ENCODE data around the gene SEMA3E.

Gene SEMA3E

DNA sequence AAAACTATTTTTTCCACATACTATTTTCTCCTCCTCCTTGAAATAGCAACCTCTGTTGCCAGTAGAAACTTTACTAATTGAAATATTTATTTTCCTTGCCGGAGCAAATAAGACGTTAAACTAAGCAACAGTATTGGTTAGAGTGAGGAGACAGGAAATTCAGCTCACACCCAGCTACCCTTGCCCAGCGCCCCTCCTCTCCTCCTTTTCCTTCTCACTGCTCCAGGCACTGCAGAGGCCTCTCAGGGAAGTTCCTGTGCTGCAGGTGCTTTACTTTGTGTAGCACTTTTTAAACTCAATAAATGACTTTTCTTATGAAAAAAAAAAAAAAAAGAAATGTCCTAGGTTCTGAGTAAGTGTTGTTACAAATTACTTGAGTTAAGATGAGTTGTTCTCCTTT lies 134.0 kb downstream of the SEMA3E start:
- intact Hi-C loops (cut with DNase I): no loop called here
- DNase-seq: no peak

DNA sequence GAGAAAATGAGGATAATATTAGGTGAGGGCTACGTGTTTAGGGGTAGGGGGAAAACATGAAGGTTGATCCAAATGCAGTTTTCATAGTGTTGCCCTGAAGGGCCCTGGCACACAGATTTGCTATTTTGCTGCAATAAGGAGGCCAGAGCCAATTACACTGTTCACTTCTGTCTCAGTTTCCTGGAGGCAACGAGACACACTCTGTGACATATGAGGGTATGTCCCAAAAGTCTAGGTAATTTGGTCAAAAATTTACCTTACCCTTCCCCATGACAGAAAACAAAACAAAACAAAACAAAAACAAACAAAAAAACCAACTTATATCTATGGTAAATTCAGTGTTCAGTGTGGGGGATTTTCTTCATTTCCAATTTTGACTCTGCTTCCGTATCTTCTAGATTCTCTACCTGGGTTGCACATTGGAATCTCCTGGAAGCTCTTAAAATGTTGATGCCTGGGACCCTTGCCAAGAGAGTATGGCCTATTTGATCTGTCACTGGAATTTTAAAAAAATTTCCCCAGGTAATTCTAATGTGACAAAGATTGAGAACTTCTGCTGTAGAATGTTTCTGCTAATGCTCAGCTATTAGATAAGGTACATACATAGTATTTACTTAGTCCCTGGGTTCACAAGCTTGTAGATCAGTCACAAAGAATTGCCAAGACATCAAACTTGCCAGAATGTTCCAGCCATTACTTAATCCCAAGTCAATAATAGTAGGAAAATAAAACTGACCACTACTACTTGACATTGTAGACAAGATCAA lies 139.5 kb downstream of the SEMA3E start:
- DNase-seq: no peak
- intact Hi-C loops (cut with DNase I): no loop called here

DNA sequence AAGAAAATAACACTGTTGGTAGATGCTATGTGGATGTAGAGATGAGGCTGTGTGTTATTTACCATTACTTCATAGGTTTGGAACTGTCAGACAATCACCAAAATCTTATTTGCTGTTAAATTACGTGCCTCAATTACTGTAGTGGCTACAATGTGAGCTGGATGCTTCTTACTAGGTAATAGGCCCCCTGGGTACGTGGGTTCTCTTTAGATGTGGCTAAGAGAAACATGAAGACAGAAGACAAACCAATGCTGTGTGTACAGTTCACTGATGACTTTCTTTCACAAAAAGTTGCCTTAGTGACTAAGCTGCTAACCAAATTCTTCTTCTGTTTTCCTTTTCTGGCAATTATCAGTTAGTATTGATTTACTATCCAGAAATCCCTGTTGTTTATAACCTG lies 144.6 kb downstream of the SEMA3E start:
- no peak for DNase-seq
- intact Hi-C loops (cut with DNase I): no loop called here

- no peak for DNase-seq
- intact Hi-C loops (cut with DNase I): no loop called here
Observed at GRCh38 chr7:83502636-83503035, 146.3 kb downstream of the SEMA3E start.

DNA sequence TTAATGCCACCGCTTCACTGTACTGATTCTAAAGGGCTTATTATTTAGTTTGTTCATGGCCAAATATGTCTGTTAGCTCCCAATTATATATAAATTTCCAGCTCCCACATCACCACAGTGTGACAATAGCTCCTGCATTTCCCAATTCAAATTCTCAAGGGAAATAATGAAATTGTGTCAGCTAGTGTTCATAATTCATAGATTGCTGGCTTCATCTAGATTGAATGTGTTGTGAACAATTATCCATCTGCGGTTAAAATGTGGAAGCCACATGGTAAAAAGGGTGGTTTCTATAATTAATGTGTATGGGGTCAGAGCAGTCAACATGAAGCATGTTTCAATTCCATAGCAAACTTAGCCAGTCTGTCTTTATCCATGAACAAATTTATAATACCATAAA lies 154.3 kb downstream of the SEMA3E start:
- no peak for DNase-seq
- intact Hi-C loops (cut with DNase I): no loop called here

DNA sequence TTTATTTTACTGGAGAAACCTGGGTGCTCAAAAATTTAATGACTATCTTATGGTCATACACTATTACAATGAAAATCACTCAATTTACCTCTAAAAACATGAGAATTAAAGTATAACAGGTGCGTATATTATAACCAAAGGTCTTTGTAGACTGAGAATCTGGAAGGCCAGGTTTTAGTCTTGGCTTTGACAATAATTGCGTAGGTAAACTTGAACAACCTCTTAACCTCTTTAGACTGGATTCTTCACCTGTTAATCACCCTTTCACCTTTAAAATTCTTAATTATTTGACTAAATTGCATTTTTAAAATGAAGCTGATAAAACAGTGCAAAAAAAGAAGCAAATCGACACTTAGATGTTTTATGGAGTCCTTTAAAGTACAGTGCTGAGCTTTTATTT lies 156.1 kb downstream of the SEMA3E start:
- DNase-seq: no peak
- intact Hi-C loops (cut with DNase I): no loop called here

- intact Hi-C loops (cut with DNase I): no loop called here
- no peak for DNase-seq
Observed at GRCh38 chr7:83487801-83488200, 161.1 kb downstream of the SEMA3E start.

DNA sequence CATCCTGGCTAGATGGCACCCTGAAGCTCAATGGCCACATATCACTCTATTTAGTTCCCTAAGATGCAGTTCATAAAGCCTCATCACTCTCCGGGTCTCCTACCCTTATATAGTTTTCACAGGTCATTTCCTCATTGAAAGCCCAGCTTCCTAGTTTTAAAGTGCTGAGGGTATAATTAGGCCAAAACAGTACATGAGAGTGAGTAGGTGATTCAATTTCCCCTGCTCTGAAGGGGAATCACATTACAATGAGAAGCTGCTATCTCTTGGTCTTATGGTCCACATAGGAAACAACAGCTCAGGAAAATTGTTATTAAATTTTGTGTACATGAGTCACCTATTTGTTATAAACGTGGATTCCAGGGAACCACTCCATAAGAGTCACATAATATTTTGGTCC lies 162.0 kb downstream of the SEMA3E start:
- intact Hi-C loops (cut with DNase I): no loop called here
- no peak for DNase-seq

DNA sequence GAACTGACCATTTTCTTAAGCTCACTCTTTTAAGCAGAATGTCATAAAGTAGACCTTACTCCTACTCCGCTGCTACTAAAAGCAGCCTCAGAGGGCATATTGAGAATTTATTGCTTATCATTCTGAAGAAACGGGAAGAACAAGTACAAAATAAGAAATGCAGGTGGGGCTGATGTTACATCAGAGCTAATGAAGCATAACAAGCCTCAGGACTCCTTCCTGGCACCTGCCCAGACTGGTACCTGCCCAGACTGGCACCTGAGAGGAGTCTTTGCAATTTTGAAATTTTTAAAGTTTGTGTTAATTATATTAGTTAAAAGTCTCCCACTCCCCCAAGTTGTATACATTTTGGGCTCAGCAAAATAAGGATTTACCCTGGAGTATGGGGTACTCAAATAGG lies 162.4 kb downstream of the SEMA3E start:
- intact Hi-C loops (cut with DNase I): no loop called here
- no peak for DNase-seq

DNA sequence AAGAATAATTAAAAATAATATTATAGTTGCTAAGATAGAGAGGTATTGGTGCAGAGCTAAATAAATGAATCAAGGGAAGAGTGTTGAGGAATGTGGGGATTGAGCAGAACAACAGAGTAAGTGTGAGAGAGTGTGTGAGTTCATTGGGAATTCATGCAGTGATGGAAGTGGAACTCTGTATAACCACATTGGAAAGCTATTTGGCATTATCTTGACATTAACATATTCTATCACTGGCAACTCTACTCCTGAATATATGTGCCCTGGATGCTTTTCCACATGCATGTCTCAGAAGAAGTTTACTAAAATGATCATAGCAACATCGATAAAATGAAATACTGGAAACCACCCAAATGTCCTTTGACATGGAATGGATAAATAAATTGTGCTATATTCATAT lies 164.1 kb downstream of the SEMA3E start:
- no peak for DNase-seq
- intact Hi-C loops (cut with DNase I): no loop called here

DNA sequence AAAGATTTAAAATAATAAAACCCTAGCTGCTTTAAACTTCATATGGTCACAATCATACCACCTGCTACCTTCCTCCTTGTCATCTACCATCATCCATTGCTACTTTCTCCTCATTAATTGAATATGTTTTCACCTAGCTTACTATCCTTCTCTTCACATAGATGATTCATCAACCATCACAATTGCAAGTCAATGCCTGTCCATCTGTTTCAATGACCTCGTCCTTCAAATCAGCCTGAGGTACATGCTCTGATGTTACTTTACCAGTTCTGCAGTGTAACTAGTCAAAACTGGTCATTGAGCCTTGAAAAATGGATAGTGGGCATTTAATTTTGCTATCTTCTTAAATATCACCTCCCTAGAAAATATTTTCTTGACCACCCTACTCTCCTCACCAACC lies 164.7 kb downstream of the SEMA3E start:
- intact Hi-C loops (cut with DNase I): no loop called here
- DNase-seq: no peak

DNA sequence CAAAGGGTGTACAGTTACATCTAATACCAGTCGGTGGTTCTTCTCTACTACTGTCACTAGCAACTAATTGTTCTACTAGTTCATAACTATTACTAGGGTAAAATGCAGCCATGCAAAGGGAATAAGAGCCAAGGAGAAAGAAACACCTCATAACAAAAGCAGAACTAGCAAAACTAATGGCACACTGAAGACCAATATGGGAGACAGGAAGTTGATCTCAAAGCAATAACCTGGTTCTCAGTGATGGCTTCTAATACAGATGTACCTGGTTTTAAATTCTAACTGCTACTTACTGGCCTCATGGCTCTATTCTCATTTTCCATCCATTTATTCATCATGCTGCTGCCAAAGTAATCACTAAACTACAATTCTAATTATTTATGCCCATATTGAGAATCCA lies 170.3 kb downstream of the SEMA3E start:
- no peak for DNase-seq
- intact Hi-C loops (cut with DNase I): no loop called here

DNA sequence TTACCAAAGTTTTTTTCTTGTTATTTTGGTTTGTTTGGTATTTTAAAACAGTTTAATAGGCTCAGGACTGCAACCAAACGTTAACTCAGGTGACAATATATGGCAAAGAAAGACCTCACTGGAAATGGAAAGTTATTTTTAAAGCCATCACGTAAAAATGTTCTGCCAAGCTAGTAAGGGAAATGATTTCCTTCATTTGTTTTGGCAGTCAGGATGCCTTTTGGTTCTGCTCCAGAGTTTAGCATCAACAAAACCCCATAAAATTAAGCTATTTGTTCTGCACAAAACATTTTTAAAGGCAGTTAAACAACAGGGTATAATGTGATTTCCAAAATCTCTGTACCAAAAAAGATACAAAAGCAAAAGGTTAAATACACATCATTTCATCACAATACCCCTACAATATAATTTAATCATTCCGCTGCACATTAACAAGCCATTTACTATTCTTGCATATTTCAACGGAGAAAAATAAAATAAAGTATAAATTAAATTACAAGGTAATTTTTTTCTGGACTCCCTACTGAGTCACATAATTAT lies 172.4 kb downstream of the SEMA3E start:
- DNase-seq: no peak
- intact Hi-C loops (cut with DNase I): no loop called here

DNA sequence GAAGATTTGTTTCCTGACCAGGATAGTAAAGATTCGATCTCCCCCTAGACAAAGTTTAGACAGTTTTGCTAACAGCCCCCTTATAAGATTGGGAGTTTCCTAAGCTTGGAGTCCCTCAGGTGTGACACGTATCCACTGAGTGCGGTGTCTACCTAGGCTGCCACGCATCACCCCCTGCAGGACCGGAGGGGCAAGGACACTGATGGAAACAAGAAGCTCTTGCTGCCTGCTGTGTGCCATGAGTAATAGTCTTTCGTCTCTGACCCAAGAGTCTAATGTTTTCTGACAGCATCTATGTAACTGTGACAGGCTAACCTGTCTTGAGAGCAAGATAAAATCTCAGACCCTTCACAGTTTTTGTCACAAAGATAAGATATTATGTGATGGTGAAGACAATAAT lies 173.5 kb downstream of the SEMA3E start:
- DNase-seq: no peak
- intact Hi-C loops (cut with DNase I): no loop called here

DNA sequence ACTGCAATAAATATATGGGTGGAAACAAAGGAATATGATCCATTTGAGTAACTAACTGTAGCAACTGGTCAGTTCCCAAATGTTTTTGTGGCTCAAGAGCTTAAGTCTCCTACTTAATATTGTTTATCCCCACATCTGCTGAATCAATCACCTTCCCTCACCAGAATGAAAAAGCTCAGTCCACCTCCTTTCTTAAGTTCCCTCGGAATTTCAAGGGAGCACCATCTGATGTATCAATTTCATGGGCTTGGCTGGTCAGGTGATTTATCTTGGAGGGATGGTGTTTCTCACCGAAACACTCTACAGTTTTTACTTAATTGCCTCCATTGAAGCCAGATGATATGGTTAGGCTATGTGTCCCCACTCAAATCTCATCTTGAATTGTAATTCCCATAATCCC lies 176.6 kb downstream of the SEMA3E start:
- intact Hi-C loops (cut with DNase I): no loop called here
- DNase-seq: no peak

DNA sequence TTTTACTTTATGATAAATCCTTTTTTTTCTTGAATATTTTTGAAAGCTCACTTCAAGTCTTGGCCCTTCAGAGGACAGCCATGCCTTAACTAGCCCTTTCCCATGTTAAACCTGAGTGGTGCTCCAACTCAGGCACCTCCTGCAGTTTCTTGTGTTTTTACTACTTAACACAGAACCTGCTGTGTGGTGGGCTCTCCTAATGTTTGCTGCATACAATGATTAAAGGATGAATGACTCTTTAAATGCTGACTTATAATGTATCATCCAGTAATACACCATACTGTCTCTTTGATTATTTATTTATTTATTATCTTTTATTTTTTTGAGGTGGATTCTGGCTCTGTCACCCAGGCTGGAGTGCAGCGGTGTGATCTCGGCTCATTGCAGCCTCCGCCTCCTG lies 179.4 kb downstream of the SEMA3E start:
- DNase-seq: no peak
- intact Hi-C loops (cut with DNase I): no loop called here

- intact Hi-C loops (cut with DNase I): no loop called here
- no peak for DNase-seq
Observed at GRCh38 chr7:83469076-83469475, 179.9 kb downstream of the SEMA3E start.

DNA sequence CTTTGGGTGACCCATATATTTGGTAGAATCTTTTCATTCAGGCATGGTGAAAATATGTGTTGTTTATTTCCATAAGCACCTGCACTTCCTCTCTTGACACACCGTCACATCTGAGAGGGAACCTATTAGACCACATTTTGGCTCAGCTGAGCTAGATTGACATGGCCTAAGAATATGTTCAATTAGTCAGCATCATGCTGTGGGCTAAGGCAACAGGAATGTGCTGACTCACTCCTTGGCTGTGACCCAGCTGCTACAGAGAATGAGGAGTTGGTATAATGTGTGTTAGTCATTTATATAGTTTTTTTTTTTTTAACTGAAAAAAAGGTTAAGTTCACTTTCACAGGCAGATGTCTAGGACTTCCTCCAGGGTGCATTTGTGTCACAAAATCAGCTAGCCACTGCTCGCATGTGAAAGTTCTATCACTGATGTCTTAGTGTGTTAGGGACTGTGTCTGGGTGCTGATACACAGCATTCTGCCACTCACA lies 180.6 kb downstream of the SEMA3E start:
- intact Hi-C loops (cut with DNase I): no loop called here
- DNase-seq: peak; percentile 51 to 93 (median 80)

DNA sequence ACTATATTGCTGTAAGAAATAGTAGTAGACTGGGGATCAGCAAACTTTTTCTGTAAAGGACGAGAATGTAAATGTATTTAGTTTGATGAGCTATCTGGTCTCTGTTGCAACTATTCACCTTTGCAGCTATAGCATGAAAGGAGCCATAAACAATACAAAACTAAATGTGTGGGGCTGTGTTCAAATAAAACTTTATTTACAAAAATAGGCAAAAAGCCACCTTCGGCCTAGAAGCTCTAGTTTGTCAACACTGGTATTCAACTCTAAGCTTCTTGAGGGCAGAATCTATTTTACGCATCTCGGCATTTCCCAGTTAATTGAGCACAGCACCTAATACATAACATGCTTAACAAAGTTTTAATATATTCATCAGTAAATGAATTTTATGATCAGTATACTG lies 181.4 kb downstream of the SEMA3E start:
- intact Hi-C loops (cut with DNase I): no loop called here
- DNase-seq: no peak

DNA sequence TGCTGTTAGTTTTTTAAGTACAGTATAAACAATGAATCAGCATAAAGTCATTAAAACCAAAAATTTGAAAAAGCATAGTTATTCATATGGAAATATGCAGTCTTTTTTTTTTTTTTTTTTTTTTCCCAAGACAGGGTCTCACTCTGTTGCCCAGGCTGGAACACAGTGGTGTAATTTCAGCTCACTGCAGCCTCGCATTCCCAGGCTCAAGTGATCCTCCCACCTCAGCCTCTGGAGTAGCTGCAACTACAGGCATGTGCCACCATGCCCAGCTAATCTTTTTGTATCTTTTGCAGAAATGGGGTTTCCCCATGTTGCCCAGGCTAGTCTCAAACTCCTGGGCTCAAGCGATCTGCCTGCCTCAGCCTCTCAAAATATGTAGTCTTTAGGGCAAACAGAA lies 182.0 kb downstream of the SEMA3E start:
- DNase-seq: no peak
- intact Hi-C loops (cut with DNase I): no loop called here

- intact Hi-C loops (cut with DNase I): no loop called here
- no peak for DNase-seq
Observed at GRCh38 chr7:83466187-83466923, 182.6 kb downstream of the SEMA3E start.

All from head of caudate nucleus (tissue), 42 donors.